ENCODE results near the gene DKK2.

The DKK2 gene, protein sequence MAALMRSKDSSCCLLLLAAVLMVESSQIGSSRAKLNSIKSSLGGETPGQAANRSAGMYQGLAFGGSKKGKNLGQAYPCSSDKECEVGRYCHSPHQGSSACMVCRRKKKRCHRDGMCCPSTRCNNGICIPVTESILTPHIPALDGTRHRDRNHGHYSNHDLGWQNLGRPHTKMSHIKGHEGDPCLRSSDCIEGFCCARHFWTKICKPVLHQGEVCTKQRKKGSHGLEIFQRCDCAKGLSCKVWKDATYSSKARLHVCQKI

DNA sequence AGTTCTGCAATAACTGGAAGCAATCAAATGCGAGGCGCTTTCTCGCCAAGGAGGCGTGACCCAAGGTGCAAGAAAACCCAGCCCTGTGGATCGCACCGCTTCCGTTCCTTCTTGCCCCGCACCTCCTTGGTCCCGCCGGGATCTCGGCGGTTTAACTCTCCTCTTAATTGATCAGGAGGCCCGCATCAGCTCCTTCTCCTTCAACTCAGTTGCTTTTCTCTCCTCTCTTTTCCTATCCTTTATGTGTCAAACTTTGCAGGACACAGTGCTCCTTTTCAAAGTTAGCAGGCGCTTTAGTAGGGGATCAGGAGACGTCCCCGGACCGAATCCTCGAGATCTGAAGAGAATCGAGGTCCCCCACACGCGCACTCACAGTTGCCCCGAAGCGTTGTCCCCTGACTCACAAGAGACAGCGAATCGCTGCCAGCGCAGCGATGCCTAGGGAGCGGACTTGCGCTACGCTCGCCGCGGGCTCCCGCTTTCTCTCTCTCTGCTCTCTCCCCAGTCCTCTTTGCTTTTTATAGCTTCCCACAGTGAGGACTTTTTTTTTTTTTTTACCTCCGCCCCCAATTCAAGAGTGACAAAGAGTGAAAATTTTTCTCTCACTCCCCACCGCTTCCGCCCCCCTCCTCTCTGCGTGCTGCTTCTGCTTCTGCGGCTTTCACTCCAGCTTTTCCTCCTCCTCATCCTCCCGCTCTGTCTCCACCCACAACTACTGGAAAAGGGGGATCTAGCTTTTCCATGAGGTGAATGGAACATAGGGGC is at the start of gene DKK2:
DKK2 (minus strand) TSS at position 495 of the 765 bp plus-strand sequence. CDS start 722 bp downstream, outside the sequence.
- Mint-ChIP-seq H3K9me3 (no peaks in the 10 kb centered on the region), H3K27me3 (peaks cover 43% of the 10 kb centered on the region), H3K27ac (no peak within 1 kb of the TSS), H3K4me1 (peaks cover 18% of the 10 kb centered on the region), H3K4me3 (peak within 1 kb of the TSS; percentile 53), H3K36me3 (no peaks in the 10 kb centered on the region)

DNA sequence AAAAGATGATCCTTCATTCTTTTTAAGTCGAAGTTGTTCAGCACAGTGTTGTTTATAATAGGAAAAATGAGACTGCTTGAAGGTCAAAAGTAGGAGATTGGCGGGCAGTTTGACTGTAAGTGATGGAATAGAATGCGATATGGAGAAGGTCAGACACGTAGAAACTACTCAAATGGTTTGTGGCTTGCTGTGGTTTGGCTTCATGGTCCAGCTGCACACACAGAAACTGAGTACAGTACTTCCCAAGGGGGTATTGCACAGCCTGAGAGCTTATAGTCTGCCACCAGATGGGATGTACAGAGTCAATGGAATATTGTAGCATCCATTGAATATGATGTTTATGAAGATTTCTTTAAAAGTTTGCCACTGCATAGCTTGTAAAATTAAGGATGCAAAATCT is 41.1 kb upstream of the DKK2 start:
- Mint-ChIP-seq H3K27ac (no peak overlapping the region), H3K4me3 (no peak overlapping the region), H3K36me3 (no peaks in the 10 kb centered on the region), H3K9me3 (peaks cover 12% of the 10 kb centered on the region), H3K27me3 (no peaks in the 10 kb centered on the region), H3K4me1 (no peaks in the 10 kb centered on the region)

GRCh38 chr4:107072836-107073736 is 37.0 kb upstream of the DKK2 start:
- H3K4me3 Mint-ChIP-seq, result no peak overlapping the region
- H3K9me3 Mint-ChIP-seq, result no peaks in the 10 kb centered on the region
- no peak overlapping the region for H3K27ac Mint-ChIP-seq
- no peaks in the 10 kb centered on the region for H3K4me1 Mint-ChIP-seq
- H3K27me3 Mint-ChIP-seq, result no peaks in the 10 kb centered on the region
- no peaks in the 10 kb centered on the region for H3K36me3 Mint-ChIP-seq

DNA sequence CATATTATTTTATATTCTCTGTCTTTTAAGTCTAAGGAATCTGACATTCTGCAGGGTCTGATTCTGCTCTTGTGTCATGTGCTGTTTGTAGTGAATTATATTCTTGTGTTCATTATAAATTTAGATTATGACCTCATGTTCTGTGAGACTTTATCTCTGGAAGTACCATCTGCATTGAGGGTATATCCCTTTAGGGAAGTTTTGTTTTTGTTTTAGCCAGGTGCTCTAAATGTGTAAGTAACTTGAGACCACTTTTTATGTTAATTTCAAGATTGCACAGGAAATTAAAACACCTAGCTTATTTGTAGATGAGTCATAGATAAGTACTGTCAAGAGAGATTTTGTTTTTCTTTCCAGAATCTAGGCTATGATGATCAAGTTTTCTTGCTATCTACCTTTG is 35.0 kb upstream of the DKK2 start:
- no peak overlapping the region for H3K4me3 Mint-ChIP-seq
- no peaks in the 10 kb centered on the region for H3K4me1 Mint-ChIP-seq
- no peaks in the 10 kb centered on the region for H3K9me3 Mint-ChIP-seq
- no peaks in the 10 kb centered on the region for H3K27me3 Mint-ChIP-seq
- H3K36me3 Mint-ChIP-seq, result no peaks in the 10 kb centered on the region
- no peak overlapping the region for H3K27ac Mint-ChIP-seq

DNA sequence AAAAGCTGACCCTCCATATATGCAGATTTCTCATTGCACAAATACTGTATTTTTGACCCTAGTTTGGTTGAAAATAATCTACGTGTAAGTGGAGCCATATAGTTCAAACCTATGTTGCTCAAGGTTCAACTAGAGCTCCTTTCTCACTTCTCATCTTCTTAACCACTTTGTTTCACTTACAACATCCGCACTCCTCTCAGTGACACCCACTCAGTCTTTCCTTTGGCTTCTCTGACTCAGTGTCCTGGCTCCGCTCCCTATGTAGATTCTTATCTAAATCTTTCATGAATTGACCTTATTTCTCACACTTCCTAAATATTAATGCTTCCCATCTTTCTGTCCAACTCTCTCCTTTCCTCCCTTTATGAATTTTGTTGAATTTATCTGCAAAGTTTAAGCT is 32.9 kb upstream of the DKK2 start:
- Mint-ChIP-seq H3K4me3 (no peak overlapping the region), H3K27ac (no peak overlapping the region), H3K9me3 (no peaks in the 10 kb centered on the region), H3K36me3 (no peaks in the 10 kb centered on the region), H3K4me1 (no peaks in the 10 kb centered on the region), H3K27me3 (no peaks in the 10 kb centered on the region)

DNA sequence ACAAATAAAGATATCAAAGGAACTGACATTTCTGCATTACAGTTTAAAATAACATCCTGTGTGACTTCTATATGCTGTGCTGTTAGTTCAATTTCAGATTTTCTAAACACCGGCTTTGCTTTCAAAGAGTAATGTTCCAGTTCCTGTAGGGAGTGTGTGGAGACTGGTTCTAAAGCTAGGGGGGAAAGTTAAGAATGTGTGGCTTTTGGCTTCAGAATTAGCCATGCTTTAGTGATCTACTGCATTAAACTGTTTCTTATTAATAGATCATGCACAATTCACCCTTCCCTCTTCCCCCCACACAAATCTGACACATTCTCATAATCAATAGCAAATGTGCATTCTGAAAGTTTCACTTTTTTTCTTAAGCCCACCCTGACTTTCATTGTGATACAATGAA is 32.0 kb upstream of the DKK2 start:
- H3K36me3 Mint-ChIP-seq, result no peaks in the 10 kb centered on the region
- H3K4me1 Mint-ChIP-seq, result no peaks in the 10 kb centered on the region
- no peaks in the 10 kb centered on the region for H3K27me3 Mint-ChIP-seq
- no peak overlapping the region for H3K4me3 Mint-ChIP-seq
- no peaks in the 10 kb centered on the region for H3K9me3 Mint-ChIP-seq
- H3K27ac Mint-ChIP-seq, result no peak overlapping the region

DNA sequence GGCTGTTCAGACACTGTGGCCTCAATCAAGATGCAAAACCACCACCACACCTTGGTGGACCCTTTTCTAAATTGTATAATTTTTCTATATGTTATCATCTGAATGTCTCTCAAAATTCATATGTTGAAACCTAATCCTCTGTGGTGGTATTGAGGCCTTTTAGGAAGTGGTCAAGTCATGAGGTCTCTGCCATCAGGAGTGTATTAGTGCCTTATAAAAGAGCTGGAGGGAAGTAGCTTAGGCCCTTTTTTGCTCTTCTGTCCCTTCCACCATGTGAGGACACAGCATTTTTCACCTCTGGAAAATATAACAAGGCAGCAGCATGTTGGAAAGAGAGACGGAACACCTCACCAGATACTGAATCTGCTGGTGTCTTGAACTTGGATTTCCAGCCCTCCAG is 30.5 kb upstream of the DKK2 start:
- Mint-ChIP-seq H3K9me3 (no peaks in the 10 kb centered on the region), H3K36me3 (no peaks in the 10 kb centered on the region), H3K4me3 (no peak overlapping the region), H3K27me3 (no peaks in the 10 kb centered on the region), H3K27ac (no peak overlapping the region), H3K4me1 (no peaks in the 10 kb centered on the region)

GRCh38 chr4:107065201-107065600 is 29.1 kb upstream of the DKK2 start:
- Mint-ChIP-seq H3K27me3 (no peaks in the 10 kb centered on the region), H3K4me1 (no peaks in the 10 kb centered on the region), H3K4me3 (no peak overlapping the region), H3K27ac (no peak overlapping the region), H3K9me3 (no peaks in the 10 kb centered on the region), H3K36me3 (no peaks in the 10 kb centered on the region)

DNA sequence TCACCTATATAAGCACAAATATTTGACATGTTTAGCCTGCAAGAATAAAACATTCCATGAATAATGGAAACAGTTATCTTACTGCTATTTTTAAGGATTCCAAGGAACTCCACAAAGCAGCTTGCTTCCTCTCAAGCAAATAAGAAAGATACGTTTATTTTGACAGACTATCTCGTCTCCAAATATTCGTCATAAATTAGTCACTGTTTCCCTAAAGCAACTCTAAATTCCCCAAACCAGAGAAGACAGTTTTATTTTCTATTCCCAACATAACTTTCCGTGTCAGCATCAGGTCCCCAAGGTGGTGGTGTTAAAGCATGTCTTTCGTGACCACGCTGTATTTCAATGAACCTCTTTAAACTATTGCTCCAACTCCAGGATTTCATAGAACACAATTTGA is 24.3 kb upstream of the DKK2 start:
- Mint-ChIP-seq H3K27me3 (no peaks in the 10 kb centered on the region), H3K9me3 (no peaks in the 10 kb centered on the region), H3K36me3 (no peaks in the 10 kb centered on the region), H3K4me1 (no peaks in the 10 kb centered on the region), H3K4me3 (no peak overlapping the region), H3K27ac (no peak overlapping the region)

DNA sequence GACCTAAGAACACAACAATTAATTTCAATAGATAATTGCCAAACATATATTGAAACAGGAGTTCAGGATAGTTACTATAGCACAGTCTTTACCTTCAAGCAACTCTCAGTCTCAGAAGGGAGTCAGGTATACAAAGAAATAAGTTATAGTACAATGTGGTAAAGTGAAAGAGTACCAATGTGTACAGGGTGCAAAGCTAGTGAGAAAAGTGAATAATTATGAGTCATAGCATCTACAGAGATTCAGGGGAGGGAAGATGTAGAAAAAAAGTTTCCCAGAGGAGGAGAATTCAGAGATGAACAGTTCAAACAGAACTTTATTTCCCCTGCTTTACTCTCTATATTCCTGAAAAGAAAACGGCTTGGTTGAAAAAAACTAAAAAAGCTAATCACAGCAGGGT is 22.7 kb upstream of the DKK2 start:
- Mint-ChIP-seq H3K4me1 (no peaks in the 10 kb centered on the region), H3K9me3 (no peaks in the 10 kb centered on the region), H3K27ac (no peak overlapping the region), H3K27me3 (no peaks in the 10 kb centered on the region), H3K4me3 (no peak overlapping the region), H3K36me3 (no peaks in the 10 kb centered on the region)

GRCh38 chr4:107050525-107051135 is 14.5 kb upstream of the DKK2 start:
- peaks cover 2% of the 10 kb centered on the region for H3K36me3 Mint-ChIP-seq
- H3K27me3 Mint-ChIP-seq, result no peaks in the 10 kb centered on the region
- no peak overlapping the region for H3K27ac Mint-ChIP-seq
- no peaks in the 10 kb centered on the region for H3K4me1 Mint-ChIP-seq
- no peak overlapping the region for H3K4me3 Mint-ChIP-seq
- no peaks in the 10 kb centered on the region for H3K9me3 Mint-ChIP-seq

DNA sequence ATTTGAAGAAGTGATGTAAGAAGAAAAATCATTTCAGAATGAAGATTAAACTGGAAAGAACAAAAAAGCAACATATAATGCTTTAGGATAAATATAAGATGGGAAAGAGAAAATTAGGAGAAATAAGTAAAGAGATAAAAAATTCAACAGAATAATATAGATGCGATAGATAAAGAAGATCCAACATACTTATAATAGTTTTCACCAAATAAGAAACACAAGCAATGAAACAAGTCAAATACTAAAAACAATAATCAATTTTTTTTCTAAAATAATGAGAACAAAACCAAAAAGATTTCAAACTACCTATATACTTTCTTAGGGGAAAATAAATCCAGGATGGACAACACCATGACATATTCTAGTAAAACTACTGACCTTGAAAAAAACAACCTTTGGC is 10.1 kb upstream of the DKK2 start:
- H3K4me1 Mint-ChIP-seq, result no peaks in the 10 kb centered on the region
- no peaks in the 10 kb centered on the region for H3K9me3 Mint-ChIP-seq
- H3K27me3 Mint-ChIP-seq, result peaks cover 3% of the 10 kb centered on the region
- no peak overlapping the region for H3K27ac Mint-ChIP-seq
- H3K36me3 Mint-ChIP-seq, result peaks cover 2% of the 10 kb centered on the region
- H3K4me3 Mint-ChIP-seq, result no peak overlapping the region

DNA sequence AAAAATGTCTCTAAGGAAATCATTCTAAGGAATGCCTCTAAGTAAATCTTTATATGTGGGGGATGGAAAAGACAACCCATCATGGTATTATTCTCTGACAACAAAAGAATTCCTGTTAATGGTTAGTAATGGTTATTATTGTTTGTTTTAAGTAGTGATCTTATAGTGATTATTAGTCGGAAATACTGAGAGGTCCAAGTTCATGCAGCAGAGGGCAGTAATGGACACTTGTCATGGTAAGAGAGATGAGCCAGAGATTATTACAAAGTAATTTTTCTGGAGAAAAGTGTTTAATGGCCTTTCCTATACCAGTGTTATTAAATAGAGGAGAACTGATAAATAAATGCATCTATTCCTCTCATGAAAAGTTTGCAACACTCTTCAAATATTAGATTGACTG is 8.1 kb upstream of the DKK2 start:
- no peak overlapping the region for H3K27ac Mint-ChIP-seq
- peaks cover 8% of the 10 kb centered on the region for H3K27me3 Mint-ChIP-seq
- no peak overlapping the region for H3K4me3 Mint-ChIP-seq
- no peaks in the 10 kb centered on the region for H3K4me1 Mint-ChIP-seq
- no peaks in the 10 kb centered on the region for H3K9me3 Mint-ChIP-seq
- H3K36me3 Mint-ChIP-seq, result peaks cover 2% of the 10 kb centered on the region

DNA sequence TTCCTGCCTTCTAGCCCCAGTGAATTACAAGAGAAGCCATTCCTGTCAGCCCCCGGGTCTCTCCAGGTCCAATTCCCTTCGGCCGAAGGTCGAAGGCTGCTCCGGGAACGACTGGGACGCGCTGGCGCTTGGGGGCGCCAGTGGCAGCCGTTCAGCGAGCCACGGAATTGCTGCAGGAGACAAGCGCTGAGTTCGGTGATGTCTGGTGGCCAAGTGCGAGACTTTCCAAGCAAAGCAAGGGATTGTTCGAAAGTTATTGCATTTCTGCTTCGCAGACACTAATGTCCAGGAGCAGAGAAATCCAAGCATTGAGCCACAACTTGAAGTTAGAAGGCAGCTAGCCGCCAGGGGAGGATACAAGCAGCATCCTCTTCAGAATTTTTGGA is 1.1 kb upstream of the DKK2 start:
- Mint-ChIP-seq H3K9me3 (no peaks in the 10 kb centered on the region), H3K4me1 (peaks cover 18% of the 10 kb centered on the region), H3K27ac (no peak overlapping the region), H3K27me3 (peaks cover 43% of the 10 kb centered on the region), H3K4me3 (no peak overlapping the region), H3K36me3 (no peaks in the 10 kb centered on the region)

DNA sequence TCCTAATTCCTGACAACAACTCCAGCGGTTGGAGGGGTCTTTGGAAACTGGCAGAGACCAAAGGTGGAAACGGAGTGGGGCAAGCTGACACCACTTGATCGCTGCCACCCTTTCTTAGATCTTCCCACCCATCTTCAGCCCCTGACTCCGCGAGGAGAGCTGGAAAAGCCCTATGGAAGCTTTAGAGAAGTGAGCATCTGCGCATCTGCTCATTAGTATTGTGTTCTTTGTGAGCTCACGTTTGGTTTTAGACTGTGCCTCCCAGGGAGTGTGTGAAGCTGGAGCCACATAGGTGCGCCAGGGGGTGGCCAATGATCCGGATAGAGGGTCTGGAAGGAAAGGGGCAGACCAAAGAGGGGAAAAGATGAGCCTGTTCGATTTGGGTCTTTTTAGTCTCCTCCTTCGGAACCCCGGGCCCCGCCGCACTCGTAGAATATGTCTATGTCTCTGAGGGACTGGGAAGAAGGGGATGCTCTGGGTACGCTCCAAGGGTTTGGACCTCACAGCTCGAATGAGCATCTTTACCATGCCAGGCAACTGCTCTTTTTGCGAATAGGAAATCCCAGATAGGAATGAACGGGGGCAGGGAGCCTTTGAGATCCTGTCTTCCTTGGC is 578 bp upstream of the DKK2 start:
- Mint-ChIP-seq H3K27ac (no peak overlapping the region), H3K27me3 (peaks cover 43% of the 10 kb centered on the region), H3K9me3 (no peaks in the 10 kb centered on the region), H3K4me1 (peaks cover 18% of the 10 kb centered on the region), H3K4me3 (peak overlapping the region; percentile 5), H3K36me3 (no peaks in the 10 kb centered on the region)
